ENCODE measurements around the gene CGB5.
"Not testable (repeated sequence)": the region's sequence is repeated elsewhere in the genome, so short reads cannot be mapped to it uniquely, and the experiment has no call there.

CGB5 gene

GRCh38 chr19:49022116-49022515, 21.5 kb upstream of the CGB5 start:
- DNase-seq: no peak

DNA sequence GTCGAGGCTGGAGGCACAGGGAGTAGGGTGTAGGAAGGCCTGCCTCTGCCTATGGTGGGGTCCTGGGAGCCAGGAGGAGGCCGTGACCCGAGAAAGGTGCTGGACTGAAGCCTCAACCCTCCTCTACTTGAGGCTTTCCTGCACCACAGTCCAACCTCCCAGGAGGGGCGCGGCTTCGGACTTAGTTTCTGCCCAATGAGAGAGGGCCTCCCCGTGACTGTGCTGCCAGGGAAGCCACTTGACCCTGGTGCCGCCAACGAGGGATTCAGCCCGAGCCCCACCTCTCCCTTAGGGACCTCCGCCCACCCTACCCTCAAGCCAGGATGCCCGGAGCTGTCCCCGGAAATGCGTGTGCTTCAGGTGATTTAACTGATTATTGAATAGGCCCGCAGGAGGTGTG, 19.4 kb upstream of the CGB5 start, which contains the start of gene CGB3:
Gene CGB3, minus strand, starts transcription at position 101 of the 400 bp plus-strand sequence. CDS start 362 bp downstream, outside the sequence.
- DNase-seq: not testable (repeated sequence)

GRCh38 chr19:49025088-49025487, 18.6 kb upstream of the CGB5 start:
- DNase-seq: not testable (repeated sequence)

GRCh38 chr19:49025599-49025998, 18.0 kb upstream of the CGB5 start:
- DNase-seq: not testable (repeated sequence)

- not testable (repeated sequence) for DNase-seq
Observed at GRCh38 chr19:49028686-49029085, 15.0 kb upstream of the CGB5 start.

DNA sequence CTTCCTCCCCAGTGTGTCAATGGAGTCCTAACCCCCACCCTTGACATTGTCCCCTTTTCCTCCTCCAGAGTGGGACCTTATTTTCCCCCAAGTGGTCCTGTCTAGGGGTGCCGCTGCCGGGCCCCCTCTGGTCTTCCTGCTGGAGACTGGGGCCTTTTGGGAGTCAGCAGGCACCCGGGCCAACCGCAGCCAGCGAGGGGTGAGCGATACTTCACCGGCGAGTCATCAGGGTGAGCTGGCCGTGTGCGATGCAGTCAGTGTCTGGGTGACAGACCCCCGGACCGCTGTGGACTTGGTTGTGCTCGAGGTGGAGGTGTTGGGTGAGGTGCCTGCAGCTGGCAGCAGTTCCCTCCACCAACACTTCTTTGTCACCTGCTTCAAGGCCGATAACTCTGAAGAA, 13.9 kb upstream of the CGB5 start:
- DNase-seq: not testable (repeated sequence)

DNA sequence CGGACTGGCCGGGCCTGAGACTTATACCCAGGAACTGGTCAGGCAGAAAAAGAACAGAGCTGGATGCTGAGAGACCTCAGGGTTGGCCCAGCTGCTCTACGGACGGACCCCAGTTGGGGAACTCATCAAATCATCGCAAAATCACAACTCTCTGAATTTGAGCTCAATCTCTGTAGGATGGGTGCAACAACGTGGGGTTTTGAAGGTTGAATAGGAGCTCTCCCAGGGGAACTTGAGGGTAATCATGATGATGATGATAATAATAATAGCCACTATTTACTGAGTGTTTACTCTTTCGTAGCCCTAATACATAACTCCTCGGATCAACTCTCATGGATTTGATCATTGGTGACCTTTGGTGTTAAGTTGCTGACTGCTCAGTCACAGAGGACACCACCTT, 13.3 kb upstream of the CGB5 start:
- not testable (repeated sequence) for DNase-seq

- DNase-seq: not testable (repeated sequence)
Observed at GRCh38 chr19:49031642-49032301, 11.9 kb upstream of the CGB5 start, which contains the start of gene CGB2. Gene CGB2 (plus strand): TSS chr19:49031890. CDS start chr19:49032096, 206 bp downstream.

DNA sequence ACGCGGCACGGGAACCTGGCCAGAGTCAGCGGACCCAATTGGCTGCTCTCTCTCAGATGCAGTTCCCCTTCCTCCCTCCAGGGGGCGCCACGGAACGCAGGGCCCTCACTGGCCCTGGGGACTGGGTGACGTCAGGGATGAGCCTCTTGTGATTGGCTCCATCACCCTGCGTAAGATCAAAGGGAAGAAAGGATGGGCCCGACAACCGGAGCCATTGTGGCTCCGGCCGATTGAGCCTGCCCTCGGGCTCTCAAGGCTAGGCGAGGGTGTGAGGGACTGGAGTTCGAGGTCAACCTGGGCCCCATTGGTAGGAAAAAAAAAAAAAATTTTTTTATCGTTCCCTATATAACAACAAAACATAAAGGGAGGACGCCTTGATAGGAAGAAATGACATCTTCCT, 6.8 kb upstream of the CGB5 start, which contains the start of gene CGB1:
Gene CGB1, minus strand, starts transcription at position 81 of the 400 bp plus-strand sequence. CDS start 184 bp downstream, outside the sequence.
- DNase-seq: not testable (repeated sequence)

- not testable (repeated sequence) for DNase-seq
Observed at GRCh38 chr19:49038111-49038510, 5.5 kb upstream of the CGB5 start.

DNA sequence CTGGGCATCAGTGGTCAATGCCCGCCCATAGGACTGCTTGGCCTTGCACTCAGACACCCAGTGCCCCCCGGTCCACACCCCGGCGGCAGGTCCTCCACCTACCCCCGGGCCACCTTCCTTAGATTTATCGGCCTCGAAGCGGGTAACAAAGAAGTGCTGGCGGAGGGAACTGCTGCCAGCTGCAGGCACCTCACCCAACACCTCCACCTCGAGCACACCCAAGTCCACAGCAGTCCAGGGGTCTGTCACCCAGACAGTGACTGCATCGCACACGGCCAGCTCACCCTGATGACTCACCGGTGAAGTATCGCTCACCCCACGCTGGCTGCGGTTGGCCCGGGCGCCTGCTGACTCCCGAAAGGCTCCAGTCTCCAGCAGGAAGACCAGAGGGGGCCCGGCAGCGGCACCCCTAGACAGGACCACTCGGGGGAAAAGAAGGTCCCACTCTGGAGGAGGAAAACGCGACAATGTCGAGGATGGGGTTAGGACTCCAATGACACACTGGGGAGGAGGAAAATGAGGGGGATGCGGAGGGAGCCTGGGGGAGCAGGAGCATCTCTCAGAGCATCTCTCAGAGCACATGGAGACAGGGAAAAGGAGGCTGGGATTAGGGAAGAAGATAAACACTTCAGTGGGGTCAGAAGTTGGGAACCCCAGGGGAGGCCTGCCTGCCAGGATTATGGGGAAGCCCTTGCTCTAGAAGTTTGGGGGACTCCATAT, 4.9 kb upstream of the CGB5 start:
- DNase-seq: not testable (repeated sequence)

GRCh38 chr19:49039736-49040135, 3.9 kb upstream of the CGB5 start:
- DNase-seq: not testable (repeated sequence)

DNA sequence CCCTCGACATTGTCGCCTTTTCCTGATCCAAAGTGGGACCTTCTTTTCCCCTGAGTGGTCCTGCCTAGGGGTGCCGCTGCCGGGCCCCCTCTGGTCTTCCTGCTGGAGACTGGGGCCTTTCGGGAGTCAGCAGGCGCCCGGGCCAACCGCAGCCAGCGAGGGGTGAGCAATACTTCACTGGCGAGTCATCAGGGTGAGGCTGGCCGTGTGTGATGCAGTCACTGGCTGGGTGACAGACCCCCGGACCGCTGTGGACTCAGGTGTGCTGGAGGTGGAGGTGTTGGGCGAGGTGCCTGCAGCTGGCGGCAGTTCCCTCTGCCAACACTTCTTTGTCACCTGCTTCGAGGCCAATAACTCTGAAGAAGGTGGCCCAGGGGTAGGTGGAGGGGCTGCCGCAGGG, 1.5 kb upstream of the CGB5 start:
- no peak for DNase-seq

GRCh38 chr19:49042666-49043065, 982 bp upstream of the CGB5 start:
- not testable (repeated sequence) for DNase-seq

- DNase-seq: not testable (repeated sequence)
Observed at GRCh38 chr19:49049011-49049410, 5.4 kb downstream of the CGB5 start, which contains the start of gene CGB8. Gene CGB8 (minus strand): TSS chr19:49049111. CDS start chr19:49048739, 372 bp downstream.

GRCh38 chr19:49049834-49050233, 6.2 kb downstream of the CGB5 start:
- not testable (repeated sequence) for DNase-seq

DNA sequence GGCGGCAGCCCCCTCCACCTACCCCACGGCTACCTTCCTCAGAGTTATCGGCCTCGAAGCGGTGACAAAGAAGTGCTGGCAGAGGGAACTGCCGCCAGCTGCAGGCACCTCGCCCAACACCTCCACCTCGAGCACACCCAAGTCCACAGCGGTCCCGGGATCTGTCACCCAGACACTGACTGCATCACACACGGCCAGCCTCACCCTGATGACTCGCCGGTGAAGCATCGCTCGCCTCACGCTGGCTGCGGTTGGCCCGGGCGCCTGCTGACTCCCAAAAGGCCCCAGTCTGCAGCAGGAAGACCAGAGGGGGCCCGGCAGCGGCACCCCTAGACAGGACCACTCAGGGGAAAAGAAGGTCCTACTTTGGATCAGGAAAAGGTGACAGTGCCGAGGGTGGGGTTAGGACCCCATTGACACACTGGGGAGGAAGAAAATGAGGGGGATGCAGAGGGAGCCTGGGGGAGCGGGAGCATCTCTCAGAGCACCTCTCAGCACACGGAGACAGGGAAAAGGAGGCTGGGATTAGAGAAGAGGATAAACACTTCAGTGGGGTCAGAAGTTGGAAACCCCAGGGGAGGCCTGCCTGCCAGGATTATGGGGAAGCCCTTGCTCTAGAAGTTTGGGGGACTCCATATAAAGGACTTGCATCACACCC, 6.9 kb downstream of the CGB5 start:
- DNase-seq: not testable (repeated sequence)

GRCh38 chr19:49056101-49056901, 12.7 kb downstream of the CGB5 start:
- no peak for DNase-seq

- not testable (repeated sequence) for DNase-seq
Observed at GRCh38 chr19:49056902-49057596, 13.4 kb downstream of the CGB5 start.

GRCh38 chr19:49057636-49058234, 14.1 kb downstream of the CGB5 start, which contains the start of gene CGB7:
Gene CGB7 (minus strand): TSS chr19:49057749. CDS start chr19:49055375, 2,374 bp downstream.
- DNase-seq: no peak

GRCh38 chr19:49058562-49058961, 14.9 kb downstream of the CGB5 start:
- DNase-seq: no peak

Measured in NCI-H524 treated with DMSO at 0.1 percent for 48 hours (cell line).